ENCODE measurements around the gene LPO. TPM values are rescaled to one million over a fixed set of nuclear protein-coding genes. Genes with fewer than 3 reads are reported as not detected.
A peak's percentile ranks its signal among the peaks of the same experiment; 100 is the strongest.

LPO gene
- total and polyA plus RNA-seq, 3 experiments from 2014 or later = not detected

- no peaks in the 10 kb centered on the region for H3K27me3 ChIP-seq (ENCODE audit: insufficient read depth, low read length, poor library complexity, severe bottlenecking)
- Mint-ChIP-seq H3K36me3 (no peaks in the 10 kb centered on the region), H3K27ac (peak overlapping the region in 1 of 8 donors; percentile 78), H3K4me1 (peaks cover 0 to 9% (median 7%) of the 10 kb centered on the region in 3 donors), H3K27me3 (peaks cover 10 to 41% of the 10 kb centered on the region in 2 donors), H3K4me3 (no peak overlapping the region), H3K9me3 (no peaks in the 10 kb centered on the region)
- H3K4me3 ChIP-seq (ENCODE audit: low read length) = no peak overlapping the region
- DNase-seq = no peak
- no peak overlapping the region for H3K27ac ChIP-seq (ENCODE audit: low read depth, low read length)
- H3K9me3 ChIP-seq (ENCODE audit: low read length) = no peaks in the 10 kb centered on the region
- no peaks in the 10 kb centered on the region for H3K36me3 ChIP-seq (ENCODE audit: insufficient read depth, low read length)
- POLR2A ChIA-PET = no interaction called here
- CTCF ChIA-PET = interaction anchor here (1.1 kb wide), 1 partner anchor 29 kb away, joined by 3 read pairs; no protein-coding TSS in a partner anchor
- no peaks in the 10 kb centered on the region for H3K4me1 ChIP-seq (ENCODE audit: insufficient read depth, low read length)
Observed at GRCh38 chr17:58278661-58279015, 40.3 kb downstream of the LPO start.

- Histone ChIP-seq H3K4me1 (ENCODE audit: insufficient read depth, low read length) (no peaks in the 10 kb centered on the region), H3K27ac (ENCODE audit: low read depth, low read length) (no peak overlapping the region), H3K36me3 (ENCODE audit: insufficient read depth, low read length) (no peaks in the 10 kb centered on the region), H3K27me3 (ENCODE audit: insufficient read depth, low read length, poor library complexity, severe bottlenecking) (no peaks in the 10 kb centered on the region), H3K4me3 (ENCODE audit: low read length) (no peak overlapping the region), H3K9me3 (ENCODE audit: low read length) (no peaks in the 10 kb centered on the region)
- CTCF ChIA-PET = interaction anchor here (1.1 kb wide), 1 partner anchor 30 kb away, joined by 3 read pairs; no protein-coding TSS in a partner anchor
- peaks cover 10 to 41% of the 10 kb centered on the region in 2 donors for H3K27me3 Mint-ChIP-seq
- H3K36me3 Mint-ChIP-seq = no peaks in the 10 kb centered on the region
- no peak for DNase-seq
- peaks cover 0 to 9% (median 7%) of the 10 kb centered on the region in 3 donors for H3K4me1 Mint-ChIP-seq
- no peak overlapping the region for H3K27ac Mint-ChIP-seq
- no peaks in the 10 kb centered on the region for H3K9me3 Mint-ChIP-seq
- H3K4me3 Mint-ChIP-seq = no peak overlapping the region
- POLR2A ChIA-PET = no interaction called here
Observed at GRCh38 chr17:58279016-58279711, 40.8 kb downstream of the LPO start.

- Histone ChIP-seq H3K36me3 (ENCODE audit: insufficient read depth, low read length) (no peaks in the 10 kb centered on the region), H3K4me3 (ENCODE audit: low read length) (no peak overlapping the region), H3K27me3 (ENCODE audit: insufficient read depth, low read length, poor library complexity, severe bottlenecking) (no peaks in the 10 kb centered on the region), H3K9me3 (ENCODE audit: low read length) (no peaks in the 10 kb centered on the region), H3K4me1 (ENCODE audit: insufficient read depth, low read length) (no peaks in the 10 kb centered on the region), H3K27ac (ENCODE audit: low read depth, low read length) (no peak overlapping the region)
- no peak for DNase-seq
- Mint-ChIP-seq H3K4me1 (peaks cover 0 to 9% (median 7%) of the 10 kb centered on the region in 3 donors), H3K27me3 (peaks cover 12 to 42% of the 10 kb centered on the region in 2 donors), H3K9me3 (no peaks in the 10 kb centered on the region), H3K36me3 (no peaks in the 10 kb centered on the region), H3K27ac (no peak overlapping the region), H3K4me3 (peak overlapping the region in 1 of 7 donors; percentile 32)
- ChIA-PET POLR2A (no interaction called here), CTCF (interaction anchor here (1.1 kb wide), 1 partner anchor 64 kb away, joined by 3 read pairs; no protein-coding TSS in a partner anchor)
Observed at GRCh38 chr17:58279736-58280479, 41.5 kb downstream of the LPO start.

- no peaks in the 10 kb centered on the region for H3K36me3 Mint-ChIP-seq
- H3K9me3 ChIP-seq (ENCODE audit: low read length) = no peaks in the 10 kb centered on the region
- H3K27me3 ChIP-seq (ENCODE audit: insufficient read depth, low read length, poor library complexity, severe bottlenecking) = no peaks in the 10 kb centered on the region
- ChIA-PET POLR2A (no interaction called here), CTCF (interaction anchor here (1.1 kb wide), 1 partner anchor 63 kb away, joined by 3 read pairs; no protein-coding TSS in a partner anchor)
- H3K4me3 Mint-ChIP-seq = no peak within 1 kb of the TSS
- no peaks in the 10 kb centered on the region for H3K36me3 ChIP-seq (ENCODE audit: insufficient read depth, low read length)
- H3K27ac ChIP-seq (ENCODE audit: low read depth, low read length) = no peak within 1 kb of the TSS
- peaks cover 0 to 9% (median 7%) of the 10 kb centered on the region in 3 donors for H3K4me1 Mint-ChIP-seq
- H3K9me3 Mint-ChIP-seq = no peaks in the 10 kb centered on the region
- H3K27me3 Mint-ChIP-seq = peaks cover 15 to 46% of the 10 kb centered on the region in 2 donors
- no peak for DNase-seq
- no peak within 1 kb of the TSS for H3K4me3 ChIP-seq (ENCODE audit: low read length)
- H3K27ac Mint-ChIP-seq = peak within 1 kb of the TSS in 1 of 8 donors; percentile 42
- no peaks in the 10 kb centered on the region for H3K4me1 ChIP-seq (ENCODE audit: insufficient read depth, low read length)
Observed at GRCh38 chr17:58280480-58281217, 42.3 kb downstream of the LPO start, which contains the start of gene MPO. Gene MPO, minus strand, starts transcription at chr17:58280935. Its CDS starts 177 bp downstream, at chr17:58280758.

GRCh38 chr17:58281511-58282011 lies 43.2 kb downstream of the LPO start:
- Mint-ChIP-seq H3K9me3 (no peaks in the 10 kb centered on the region), H3K27ac (no peak overlapping the region), H3K27me3 (peaks cover 12 to 42% of the 10 kb centered on the region in 2 donors), H3K36me3 (no peaks in the 10 kb centered on the region), H3K4me1 (peaks cover 0 to 9% (median 7%) of the 10 kb centered on the region in 3 donors), H3K4me3 (no peak overlapping the region)
- ChIA-PET CTCF (no interaction called here), POLR2A (no interaction called here)
- Histone ChIP-seq H3K27ac (ENCODE audit: low read depth, low read length) (no peak overlapping the region), H3K4me1 (ENCODE audit: insufficient read depth, low read length) (no peaks in the 10 kb centered on the region), H3K27me3 (ENCODE audit: insufficient read depth, low read length, poor library complexity, severe bottlenecking) (no peaks in the 10 kb centered on the region), H3K9me3 (ENCODE audit: low read length) (no peaks in the 10 kb centered on the region), H3K36me3 (ENCODE audit: insufficient read depth, low read length) (no peaks in the 10 kb centered on the region), H3K4me3 (ENCODE audit: low read length) (no peak overlapping the region)
- no peak for DNase-seq

- Histone ChIP-seq H3K9me3 (ENCODE audit: low read length) (no peaks in the 10 kb centered on the region), H3K36me3 (ENCODE audit: insufficient read depth, low read length) (no peaks in the 10 kb centered on the region), H3K27ac (ENCODE audit: low read depth, low read length) (no peak overlapping the region), H3K4me1 (ENCODE audit: insufficient read depth, low read length) (no peaks in the 10 kb centered on the region), H3K4me3 (ENCODE audit: low read length) (no peak overlapping the region), H3K27me3 (ENCODE audit: insufficient read depth, low read length, poor library complexity, severe bottlenecking) (no peaks in the 10 kb centered on the region)
- Mint-ChIP-seq H3K36me3 (no peaks in the 10 kb centered on the region), H3K4me3 (no peak overlapping the region), H3K27me3 (peaks cover 12 to 47% of the 10 kb centered on the region in 2 donors), H3K4me1 (peaks cover 0 to 9% (median 7%) of the 10 kb centered on the region in 3 donors), H3K27ac (no peak overlapping the region), H3K9me3 (no peaks in the 10 kb centered on the region)
- no peak for DNase-seq
- CTCF ChIA-PET = no interaction called here
- POLR2A ChIA-PET = no interaction called here
Observed at GRCh38 chr17:58282442-58282841, 44.1 kb downstream of the LPO start.

- H3K9me3 ChIP-seq (ENCODE audit: low read length) = no peaks in the 10 kb centered on the region
- H3K27me3 ChIP-seq (ENCODE audit: insufficient read depth, low read length, poor library complexity, severe bottlenecking) = no peaks in the 10 kb centered on the region
- H3K27ac ChIP-seq (ENCODE audit: low read depth, low read length) = no peak overlapping the region
- peaks cover 6 to 42% of the 10 kb centered on the region in 2 donors for H3K27me3 Mint-ChIP-seq
- H3K4me3 ChIP-seq (ENCODE audit: low read length) = no peak overlapping the region
- DNase-seq = no peak
- no peaks in the 10 kb centered on the region for H3K9me3 Mint-ChIP-seq
- H3K36me3 Mint-ChIP-seq = no peaks in the 10 kb centered on the region
- H3K27ac Mint-ChIP-seq = no peak overlapping the region
- no peaks in the 10 kb centered on the region for H3K4me1 ChIP-seq (ENCODE audit: insufficient read depth, low read length)
- H3K4me3 Mint-ChIP-seq = no peak overlapping the region
- H3K4me1 Mint-ChIP-seq = peaks cover 0 to 5% (median 5%) of the 10 kb centered on the region in 3 donors
- no peaks in the 10 kb centered on the region for H3K36me3 ChIP-seq (ENCODE audit: insufficient read depth, low read length)
- ChIA-PET POLR2A (no interaction called here), CTCF (no interaction called here)
Observed at GRCh38 chr17:58283674-58284612, 45.6 kb downstream of the LPO start.

Measured in CD8-positive, alpha-beta memory T cell (primary cell).